WTC11 (cell line): ENCODE measurements around the gene ITGA8. TPM values are rescaled to one million over a fixed set of nuclear protein-coding genes. Genes with fewer than 3 reads are reported as not detected.

ENCODE experiments used
- ATAC-seq: fragments of 200-7000 bp; cut with Tn5 transposase; 2 replicates; pipeline ENCODE4 v1.10.0; 2021; ENCODE audit warnings: mild to moderate bottlenecking, moderate library complexity
- CTCF ChIA-PET: fragments of 300-600 bp; sonication (Branson Sonifier 250); formaldehyde crosslinking; loops from one replicate; lab custom pipeline; 2021; ENCODE audit warnings: antibody characterized with exemption; lab: Charles Lee
- POLR2A ChIA-PET: fragments of 350-600 bp; sonication (Branson Sonifier 250); formaldehyde crosslinking; loops from one replicate; lab custom pipeline; 2021; ENCODE audit warnings: antibody characterized with exemption; lab: Charles Lee
- DNase-seq: peaks from one replicate; pipeline ENCODE4 v3.0.0; 2021; ENCODE audit warnings: low spot score
- H3K27ac Mint-ChIP-seq: 2 replicates; pipeline ENCODE4 v1.8.0; 2021; ENCODE audit warnings: mixed read lengths
- H3K27me3 Mint-ChIP-seq: 2 replicates; pipeline ENCODE4 v1.8.0; 2021; ENCODE audit warnings: low read depth, mild to moderate bottlenecking, moderate library complexity, mixed read lengths
- H3K36me3 Mint-ChIP-seq: 2 replicates; pipeline ENCODE4 v1.8.0; 2021; ENCODE audit warnings: mixed read lengths
- H3K4me1 Mint-ChIP-seq: 2 replicates; pipeline ENCODE4 v1.8.0; 2022; ENCODE audit warnings: mixed read lengths
- H3K4me3 Mint-ChIP-seq: 2 replicates; pipeline ENCODE4 v1.8.0; 2021; ENCODE audit warnings: mild to moderate bottlenecking, moderate library complexity, mixed read lengths
- H3K9me3 Mint-ChIP-seq: 2 replicates; pipeline ENCODE4 v1.8.0; 2021; ENCODE audit warnings: mixed read lengths
- ATF6 ChIP-seq: sonication (generic); formaldehyde crosslinking; IDR thresholded peaks from 2 replicates; pipeline ENCODE4 v1.8.1; 2023; ENCODE audit warnings: mild to moderate bottlenecking, missing genetic modification reagents
- CREM ChIP-seq: sonication (generic); formaldehyde crosslinking; IDR thresholded peaks from 2 replicates; pipeline ENCODE4 v1.8.1; 2022; ENCODE audit warnings: mild to moderate bottlenecking, missing genetic modification reagents, moderate library complexity
- EMX1 ChIP-seq: fragments of 250-450 bp; sonication (Bioruptor Pico); IDR thresholded peaks from 2 replicates; pipeline ENCODE4 v1.8.0; 2021; ENCODE audit warnings: mild to moderate bottlenecking
- ERG ChIP-seq: fragments of 250-450 bp; sonication (Bioruptor Pico); IDR thresholded peaks from 2 replicates; pipeline ENCODE4 v1.8.0; 2021; ENCODE audit warnings: mild to moderate bottlenecking
- ESRRA ChIP-seq: sonication (generic); formaldehyde crosslinking; IDR thresholded peaks from 2 replicates; pipeline ENCODE4 v1.8.1; 2022; ENCODE audit warnings: mild to moderate bottlenecking, missing genetic modification reagents, borderline replicate concordance
- FOXJ3 ChIP-seq: sonication (generic); formaldehyde crosslinking; IDR thresholded peaks from 2 replicates; pipeline ENCODE4 v1.9.0; 2021; ENCODE audit warnings: missing genetic modification reagents, mild to moderate bottlenecking, borderline replicate concordance
- HMGXB4 ChIP-seq: sonication (generic); formaldehyde crosslinking; IDR thresholded peaks from 2 replicates; pipeline ENCODE4 v1.8.1; 2023; ENCODE audit warnings: mild to moderate bottlenecking, moderate library complexity, missing genetic modification reagents
- KAT7 ChIP-seq: sonication (generic); formaldehyde crosslinking; IDR thresholded peaks from 2 replicates; pipeline ENCODE4 v1.8.1; 2023; ENCODE audit warnings: missing genetic modification reagents, mild to moderate bottlenecking, borderline replicate concordance
- NFATC4 ChIP-seq: fragments of 250-450 bp; sonication (Bioruptor Pico); IDR thresholded peaks from 2 replicates; pipeline ENCODE4 v1.9.0; 2021; ENCODE audit warnings: mild to moderate bottlenecking
- NFE2L1 ChIP-seq: sonication (generic); formaldehyde crosslinking; IDR thresholded peaks from 2 replicates; pipeline ENCODE4 v1.8.1; 2023; ENCODE audit warnings: missing genetic modification reagents
- OVOL2 ChIP-seq: fragments of 250-450 bp; sonication (Bioruptor Pico); IDR thresholded peaks from 2 replicates; pipeline ENCODE4 v1.9.0; 2021; ENCODE audit warnings: mild to moderate bottlenecking, borderline replicate concordance
- RORB ChIP-seq: fragments of 250-450 bp; sonication (Bioruptor Pico); IDR thresholded peaks from 2 replicates; pipeline ENCODE4 v1.9.0; 2021; ENCODE audit warnings: mild to moderate bottlenecking
- ZNF263 ChIP-seq: sonication (generic); formaldehyde crosslinking; IDR thresholded peaks from 2 replicates; pipeline ENCODE4 v1.8.1; 2022; ENCODE audit warnings: low read depth, mild to moderate bottlenecking, moderate library complexity, missing genetic modification reagents
- ZNF423 ChIP-seq: fragments of 250-450 bp; sonication (Bioruptor Pico); IDR thresholded peaks from 2 replicates; pipeline ENCODE4 v2.1.2; 2022; ENCODE audit warnings: mild to moderate bottlenecking, moderate library complexity
- total RNA-seq: library from RNA; stranded (reverse); gene quantifications from 3 replicates; pipeline ENCODE4 v1.2.3, GENCODE V29; 2021
- TF ChIP-seq, protein P1 (sequence below): fragments of 250-450 bp; sonication (Bioruptor Pico); conservative IDR thresholded peaks from 2 replicates; pipeline ENCODE4 v1.9.0; 2021; ENCODE audit warnings: mild to moderate bottlenecking
- TF ChIP-seq, protein P2 (sequence below): fragments of 200-600 bp; IDR thresholded peaks from 2 replicates; pipeline ENCODE4 v1.8.0; 2022; ENCODE audit warnings: antibody characterized with exemption
- TF ChIP-seq, protein P3 (sequence below): fragments of 250-450 bp; sonication (Bioruptor Pico); IDR thresholded peaks from 2 replicates; pipeline ENCODE4 v1.9.0; 2021; ENCODE audit warnings: moderate library complexity, mild to moderate bottlenecking, inconsistent platforms, borderline replicate concordance

ITGA8 gene
- total RNA-seq, 1 experiment from 2014 or later = not detected

- TF ChIP-seq, protein P1, sequence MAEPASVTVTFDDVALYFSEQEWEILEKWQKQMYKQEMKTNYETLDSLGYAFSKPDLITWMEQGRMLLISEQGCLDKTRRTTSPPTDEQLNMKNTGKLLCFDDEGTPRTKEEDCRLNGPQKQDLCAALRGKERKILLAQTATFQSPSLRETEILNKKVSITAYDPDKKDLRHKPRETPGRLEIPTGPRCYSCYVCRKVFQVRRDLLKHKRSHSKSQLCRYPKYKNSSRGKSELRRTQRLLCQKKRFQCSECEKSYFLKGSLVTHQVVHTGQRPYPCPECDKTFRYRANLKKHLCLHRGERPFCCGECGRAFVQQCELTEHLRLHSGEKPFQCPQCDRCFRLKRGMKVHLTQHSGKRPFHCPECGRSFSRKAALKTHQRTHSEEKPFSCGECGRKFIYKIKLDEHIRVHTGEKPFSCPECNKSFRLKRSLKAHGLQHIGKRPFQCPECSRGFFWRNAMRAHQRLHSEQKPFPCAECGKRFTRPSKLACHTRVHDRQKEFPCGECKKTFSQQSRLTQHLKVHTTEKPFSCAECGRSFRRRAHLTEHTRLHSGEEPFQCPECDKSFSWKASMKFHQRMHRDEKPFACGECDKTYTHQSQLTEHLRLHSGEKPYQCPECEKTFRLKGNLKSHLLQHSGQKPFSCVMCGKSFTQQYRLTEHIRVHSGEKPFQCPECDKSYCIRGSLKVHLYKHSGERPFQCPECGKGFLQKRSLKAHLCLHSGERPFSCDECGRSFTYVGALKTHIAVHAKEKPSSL (CRISPR knock-in tag) = no peak
Observed at GRCh38 chr10:15472008-15472407, 247.7 kb downstream of the ITGA8 start (continued).

GRCh38 chr10:15469111-15469510 is 250.6 kb downstream of the ITGA8 start:
- Mint-ChIP-seq H3K4me3 (no peak overlapping the region), H3K4me1 (peaks cover 35% of the 10 kb centered on the region)

More at GRCh38 chr10:15469111-15469510, 250.6 kb downstream of the ITGA8 start:
- no peak for DNase-seq
- ATAC-seq = no peak
- ChIA-PET CTCF (no interaction called here), POLR2A (no interaction called here)
- Mint-ChIP-seq H3K36me3 (no peaks in the 10 kb centered on the region), H3K9me3 (no peaks in the 10 kb centered on the region), H3K27ac (no peak overlapping the region), H3K27me3 (peaks cover 99% of the 10 kb centered on the region)
- no peak for TF ChIP-seq CREM (CRISPR knock-in tag)
- no peak for TF ChIP-seq ZNF263
- TF ChIP-seq, protein P2, sequence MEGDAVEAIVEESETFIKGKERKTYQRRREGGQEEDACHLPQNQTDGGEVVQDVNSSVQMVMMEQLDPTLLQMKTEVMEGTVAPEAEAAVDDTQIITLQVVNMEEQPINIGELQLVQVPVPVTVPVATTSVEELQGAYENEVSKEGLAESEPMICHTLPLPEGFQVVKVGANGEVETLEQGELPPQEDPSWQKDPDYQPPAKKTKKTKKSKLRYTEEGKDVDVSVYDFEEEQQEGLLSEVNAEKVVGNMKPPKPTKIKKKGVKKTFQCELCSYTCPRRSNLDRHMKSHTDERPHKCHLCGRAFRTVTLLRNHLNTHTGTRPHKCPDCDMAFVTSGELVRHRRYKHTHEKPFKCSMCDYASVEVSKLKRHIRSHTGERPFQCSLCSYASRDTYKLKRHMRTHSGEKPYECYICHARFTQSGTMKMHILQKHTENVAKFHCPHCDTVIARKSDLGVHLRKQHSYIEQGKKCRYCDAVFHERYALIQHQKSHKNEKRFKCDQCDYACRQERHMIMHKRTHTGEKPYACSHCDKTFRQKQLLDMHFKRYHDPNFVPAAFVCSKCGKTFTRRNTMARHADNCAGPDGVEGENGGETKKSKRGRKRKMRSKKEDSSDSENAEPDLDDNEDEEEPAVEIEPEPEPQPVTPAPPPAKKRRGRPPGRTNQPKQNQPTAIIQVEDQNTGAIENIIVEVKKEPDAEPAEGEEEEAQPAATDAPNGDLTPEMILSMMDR = no peak
- no peak for TF ChIP-seq OVOL2 (CRISPR knock-in tag)
- TF ChIP-seq RORB = no peak
- no peak for TF ChIP-seq EMX1
- no peak for TF ChIP-seq HMGXB4 (CRISPR knock-in tag)
- no peak for TF ChIP-seq NFE2L1
- TF ChIP-seq ATF6 (CRISPR knock-in tag) = no peak
- TF ChIP-seq ERG (CRISPR knock-in tag) = no peak
- TF ChIP-seq FOXJ3 (CRISPR knock-in tag) = no peak
- no peak for TF ChIP-seq KAT7
- TF ChIP-seq NFATC4 = no peak
- TF ChIP-seq ESRRA (CRISPR knock-in tag) = no peak
- TF ChIP-seq ZNF423 = no peak
- TF ChIP-seq, protein P3, sequence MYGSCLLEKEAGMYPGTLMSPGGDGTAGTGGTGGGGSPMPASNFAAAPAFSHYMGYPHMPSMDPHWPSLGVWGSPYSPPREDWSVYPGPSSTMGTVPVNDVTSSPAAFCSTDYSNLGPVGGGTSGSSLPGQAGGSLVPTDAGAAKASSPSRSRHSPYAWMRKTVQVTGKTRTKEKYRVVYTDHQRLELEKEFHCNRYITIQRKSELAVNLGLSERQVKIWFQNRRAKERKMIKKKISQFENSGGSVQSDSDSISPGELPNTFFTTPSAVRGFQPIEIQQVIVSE (CRISPR knock-in tag) = no peak
